Measurements from ENCODE around the gene EFHC2. TPM values are rescaled to one million over a fixed set of nuclear protein-coding genes. Genes with fewer than 3 reads are reported as not detected.

Gene EFHC2
- total and polyA plus RNA-seq, 2 of the 8 experiments (the other 6 are each of a cell fraction or from before 2014, with no cell fraction given) = 1.8 to 3.4 TPM

DNA sequence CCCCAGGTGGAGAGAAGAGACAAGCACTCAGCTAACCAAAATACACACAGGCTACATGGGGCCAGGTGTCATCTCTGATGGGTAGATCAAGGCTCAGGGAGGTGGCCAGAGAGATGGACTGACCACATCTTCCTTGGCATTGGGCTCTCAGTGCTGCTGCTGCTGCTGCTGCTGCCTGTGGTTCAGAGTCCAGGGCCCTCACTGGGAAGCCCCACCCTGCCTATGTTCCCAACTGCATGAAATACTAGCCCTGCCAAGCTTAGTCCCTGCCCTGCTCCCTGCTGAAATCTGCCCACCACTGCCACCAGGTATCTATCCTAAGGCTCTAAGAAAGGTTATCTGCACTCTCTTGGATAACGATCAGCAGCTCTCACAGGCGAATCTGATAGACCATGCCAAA is 118.7 kb downstream of the EFHC2 start:
- 91% methylated on average over 2 of the region's 2 CpGs; no CpG with 5 or more reads in 1 of the 2 experiments for WGBS, 2 experiments (ENCODE audit: extremely low coverage in 1 of 2, insufficient coverage in 1 of 2, insufficient read length in 1 of 2, insufficient replicate concordance in 2 of 2, low coverage in 1 of 2, low lambda C conversion rate in 2 of 2, missing lambda C conversion rate in 1 of 2)

More for the DNA sequence above, 118.7 kb downstream of the EFHC2 start:
- H2BK12ac ChIP-seq (ENCODE audit: low read depth, low read length) = no peak overlapping the region
- no peak overlapping the region for H4K5ac ChIP-seq (ENCODE audit: insufficient read length, low read depth, low read length)
- POLR2A ChIA-PET (ENCODE audit: partially characterized antibody) = no interaction called here
- H2BK5ac ChIP-seq (ENCODE audit: low read depth, low read length) = no peak overlapping the region
- H3K56ac ChIP-seq (replicated peaks; ENCODE audit: insufficient read length, low read depth, low read length) = no peak overlapping the region
- H3K27me3 ChIP-seq (replicated peaks in 1 of 4; ENCODE audit: control insufficient read depth in 3 of 4, extremely low read depth in 1 of 4, insufficient read depth in 3 of 4, low read length in 3 of 4) = no peaks in the 10 kb centered on the region
- no peak for TF ChIP-seq POLR2A (IDR thresholded peaks at IDR 0.05; ENCODE audit: control extremely low read depth in 1 of 2, low read depth in 2 of 2, low read length in 2 of 2)
- H3K9ac ChIP-seq (replicated peaks in 1 of 4; ENCODE audit: extremely low read depth in 1 of 4, low read depth in 3 of 4, low read length in 3 of 4) = no peak overlapping the region
- H3K14ac ChIP-seq (ENCODE audit: insufficient read length) = no peak overlapping the region
- no peak overlapping the region for H3K23ac ChIP-seq (ENCODE audit: insufficient read length)
- no peaks in the 10 kb centered on the region for H4K20me1 ChIP-seq (replicated peaks in 1 of 2; ENCODE audit: control insufficient read depth in 1 of 2, insufficient read depth in 2 of 2, low read length in 2 of 2)
- no peaks in the 10 kb centered on the region for H3K36me3 ChIP-seq (ENCODE audit: control insufficient read depth in 2 of 4, insufficient read depth in 4 of 4, low read length in 3 of 4)
- CTCF ChIA-PET (ENCODE audit: partially characterized antibody) = interaction anchor here (0.7 to 1.2 kb wide), 2 partner anchors 19 to 21 kb away, joined by 3 to 5 read pairs; no protein-coding TSS in a partner anchor
- no peak overlapping the region for H3K4me2 ChIP-seq (ENCODE audit: insufficient read depth in 1 of 2, low read depth in 2 of 2, low read length in 2 of 2)
- H3K18ac ChIP-seq (ENCODE audit: extremely low read depth, low read length) = no peak overlapping the region
- no peak overlapping the region for H4K8ac ChIP-seq (ENCODE audit: extremely low read depth, insufficient read depth, low read length)
- no peak overlapping the region for H3K4me3 ChIP-seq (ENCODE audit: extremely low read depth in 1 of 4, insufficient read depth in 2 of 4, low read depth in 3 of 4, low read length in 4 of 4)
- no peak overlapping the region for H4K91ac ChIP-seq (replicated peaks; ENCODE audit: insufficient read length, low read length)
- DNase-seq (ENCODE audit: low read depth in 1 of 2, low spot score in 2 of 2) (no peak), FAIRE-seq (no peak)
- H3K4ac ChIP-seq (replicated peaks; ENCODE audit: insufficient read length, low read depth, low read length) = no peak overlapping the region
- H2AK5ac ChIP-seq (ENCODE audit: low read depth, low read length) = no peak overlapping the region
- H3K9me3 ChIP-seq (ENCODE audit: insufficient read depth in 2 of 2, low read depth in 1 of 2, low read length in 1 of 2) = no peaks in the 10 kb centered on the region
- H2BK120ac ChIP-seq (replicated peaks; ENCODE audit: low read depth, low read length) = no peak overlapping the region
- no peaks in the 10 kb centered on the region for H3K4me1 ChIP-seq (replicated peaks in 1 of 4; ENCODE audit: control insufficient read depth in 3 of 4, insufficient read depth in 4 of 4, low read length in 3 of 4)
- H3K23me2 ChIP-seq (ENCODE audit: low read depth, low read length) = no peaks in the 10 kb centered on the region
- no peak overlapping the region for H3K27ac ChIP-seq (ENCODE audit: low read depth, low read length)
- no peak overlapping the region for H2BK20ac ChIP-seq (ENCODE audit: low read length)
- no peak overlapping the region for H2AFZ ChIP-seq (ENCODE audit: low read length)
- H3K79me2 ChIP-seq (ENCODE audit: control insufficient read depth in 1 of 2, insufficient read depth in 2 of 2, low read length in 2 of 2) = no peaks in the 10 kb centered on the region
- no peak overlapping the region for H2BK15ac ChIP-seq (ENCODE audit: low read length)
- no peaks in the 10 kb centered on the region for H3K79me1 ChIP-seq (ENCODE audit: low read depth, low read length)
